Suprapubic skin (tissue), 4 donors: ENCODE data around the gene GZMM. TPM values are rescaled to one million over a fixed set of nuclear protein-coding genes. Genes with fewer than 3 reads are reported as not detected.

ENCODE experiments used
- DNase-seq, 2 donors: peaks; one replicate each; pipeline ENCODE4 v3.0.0-alpha.2; 2019; ENCODE audit warnings: low spot score in 2 of 2
- H3K27ac ChIP-seq: fragments of 200-600 bp; sonication (generic); one replicate; pipeline ENCODE4 v1.5.1; 2019
- H3K27me3 ChIP-seq: fragments of 200-600 bp; sonication (generic); one replicate; pipeline ENCODE4 v1.5.1; 2019
- H3K36me3 ChIP-seq: fragments of 200-600 bp; sonication (generic); one replicate; pipeline ENCODE4 v1.5.1; 2019
- H3K4me1 ChIP-seq: fragments of 200-600 bp; sonication (generic); one replicate; pipeline ENCODE4 v1.5.1; 2019
- H3K4me3 ChIP-seq: fragments of 200-600 bp; sonication (generic); one replicate; pipeline ENCODE4 v1.5.1; 2019; ENCODE audit warnings: mild to moderate bottlenecking
- H3K9me3 ChIP-seq: fragments of 200-600 bp; sonication (generic); one replicate; pipeline ENCODE4 v1.5.1; 2019
- CTCF ChIP-seq, 2 donors: fragments of 200-600 bp in 1 of 2; fragments of 450-650 bp in 1 of 2; sonication (generic) in 1 of 2; IDR thresholded peaks; one replicate each; pipeline ENCODE4 v1.5.1; 2016 to 2019; ENCODE audit warnings: antibody characterized with exemption in 2 of 2, mild to moderate bottlenecking in 1 of 2, moderate library complexity in 1 of 2
- EP300 ChIP-seq: sonication (generic); formaldehyde crosslinking; IDR thresholded peaks from one replicate; pipeline ENCODE4 v1.6.1; 2017; ENCODE audit warnings: antibody characterized with exemption
- POLR2A ChIP-seq, 2 donors: fragments of 450-650 bp; IDR thresholded peaks; one replicate each; pipeline ENCODE4 v1.6.1; 2017; ENCODE audit warnings: antibody characterized with exemption in 2 of 2, mild to moderate bottlenecking in 2 of 2, moderate library complexity in 2 of 2
- POLR2AphosphoS5 ChIP-seq, 3 donors: sonication (generic); formaldehyde crosslinking; IDR thresholded peaks; one replicate each; pipeline ENCODE4 v1.6.1; 2017; ENCODE audit warnings: antibody characterized with exemption in 3 of 3
- WGBS: methylation state at CpG from one replicate; pipeline ENCODE4 v1.1.5; 2018; 5-methylcytosine and 5-hydroxymethylcytosine counted together
- total RNA-seq, 4 donors: library from RNA; depleted of rRNA; stranded (reverse); fragments of >200 nt; gene quantifications; one replicate each; pipeline ENCODE4 v1.1.0, GENCODE V29; 2016

The GZMM gene
- total RNA-seq, 4 donors from 2014 or later = 0.97 TPM; not detected in 3

- H3K4me3 ChIP-seq = no peak overlapping the region
- no peaks in the 10 kb centered on the region for H3K36me3 ChIP-seq
- no peaks in the 10 kb centered on the region for H3K9me3 ChIP-seq
- no peak overlapping the region for H3K27ac ChIP-seq
- WGBS = 87% methylated on average over 22 of the region's 22 CpGs
- H3K4me1 ChIP-seq = peaks cover 13% of the 10 kb centered on the region
- no peak for DNase-seq
- TF ChIP-seq CTCF (IDR thresholded peaks at IDR 0.05) (no peak), EP300 (no peak), POLR2AphosphoS5 (IDR thresholded peaks at IDR 0.05) (no peak), POLR2A (IDR thresholded peaks at IDR 0.05) (no peak)
- H3K27me3 ChIP-seq = no peaks in the 10 kb centered on the region
These were observed 23.5 kb downstream of the GZMM start for GRCh38 chr19:567296-567900.

GRCh38 chr19:570251-570686, 26.4 kb downstream of the GZMM start:
- WGBS = 83% methylated on average over 17 of the region's 25 CpGs
- Histone ChIP-seq H3K27me3 (no peaks in the 10 kb centered on the region), H3K4me1 (peaks cover 37% of the 10 kb centered on the region), H3K36me3 (no peaks in the 10 kb centered on the region), H3K4me3 (no peak overlapping the region), H3K27ac (no peak overlapping the region), H3K9me3 (no peaks in the 10 kb centered on the region)
- TF ChIP-seq POLR2AphosphoS5 (IDR thresholded peaks at IDR 0.05) = no peak
- TF ChIP-seq POLR2A (IDR thresholded peaks at IDR 0.05) = no peak
- no peak for TF ChIP-seq CTCF (IDR thresholded peaks at IDR 0.05)
- no peak for TF ChIP-seq EP300
- peak in 1 of 2 donors; percentile 70 for DNase-seq

DNA sequence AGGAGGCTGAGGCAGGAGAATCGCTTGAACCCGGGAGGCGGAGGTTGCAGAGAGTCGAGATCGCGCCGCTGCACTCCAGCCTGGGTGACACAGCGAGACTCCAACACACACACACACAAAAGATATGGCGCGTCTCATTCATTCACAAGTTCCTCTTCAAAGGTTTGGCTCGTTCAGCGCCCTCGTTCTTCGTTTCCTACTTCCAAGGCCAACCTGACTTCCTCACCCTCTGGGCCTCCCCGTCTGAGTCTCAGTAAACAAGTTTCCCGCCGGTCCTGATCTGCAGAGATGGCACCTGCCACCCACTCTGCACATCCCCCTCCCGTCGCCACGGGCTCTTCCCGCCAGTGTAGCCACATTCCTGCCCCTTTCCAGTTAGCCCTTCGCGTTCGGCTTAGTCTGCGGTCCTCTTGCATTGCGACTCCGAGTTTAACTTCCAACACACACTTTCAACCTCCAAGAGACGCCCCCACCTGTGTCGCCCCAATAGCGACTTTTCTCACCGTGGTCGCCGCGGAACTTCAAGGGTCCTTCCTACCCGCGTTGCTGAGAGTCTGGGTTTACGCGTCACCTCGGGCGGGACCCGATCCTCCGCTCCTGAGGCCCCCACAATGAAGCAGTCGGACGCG, 27.2 kb downstream of the GZMM start:
- 3% methylated on average over 39 of the region's 45 CpGs for WGBS
- no peaks in the 10 kb centered on the region for H3K27me3 ChIP-seq
- H3K4me1 ChIP-seq = peaks cover 45% of the 10 kb centered on the region
- no peak for TF ChIP-seq CTCF (IDR thresholded peaks at IDR 0.05)
- TF ChIP-seq POLR2AphosphoS5 (IDR thresholded peaks at IDR 0.05) = peak in 1 of 3 donors; percentile 11
- H3K4me3 ChIP-seq = peak overlapping the region; percentile 91
- no peaks in the 10 kb centered on the region for H3K9me3 ChIP-seq
- DNase-seq = peak in 1 of 2 donors; percentile 76
- H3K36me3 ChIP-seq = no peaks in the 10 kb centered on the region
- peak overlapping the region; percentile 84 for H3K27ac ChIP-seq

DNA sequence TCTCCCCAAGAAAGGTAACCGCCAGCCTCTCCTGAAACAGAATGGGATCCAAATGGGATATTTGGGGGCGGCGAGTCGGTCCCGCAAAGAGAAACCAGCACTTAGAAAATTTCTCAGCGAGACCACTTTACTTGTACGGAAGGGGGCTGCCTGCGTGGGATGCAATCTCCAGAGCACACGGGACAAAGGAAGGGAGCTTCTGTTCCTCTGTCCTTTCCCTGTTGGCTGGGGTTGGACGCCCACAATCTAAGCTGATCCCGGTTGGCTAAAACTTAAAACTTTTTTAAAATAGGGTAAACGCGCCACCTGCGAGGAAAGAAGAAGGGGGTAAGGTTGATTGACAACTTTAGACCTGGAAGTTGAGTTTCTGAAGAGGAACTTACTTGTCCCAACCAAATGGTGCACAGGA, 27.7 kb downstream of the GZMM start:
- H3K36me3 ChIP-seq = no peaks in the 10 kb centered on the region
- peak overlapping the region; percentile 91 for H3K4me3 ChIP-seq
- H3K27ac ChIP-seq = peak overlapping the region; percentile 84
- H3K27me3 ChIP-seq = no peaks in the 10 kb centered on the region
- H3K4me1 ChIP-seq = peaks cover 50% of the 10 kb centered on the region
- WGBS = 0% methylated on average over 8 of the region's 14 CpGs
- H3K9me3 ChIP-seq = no peaks in the 10 kb centered on the region
- TF ChIP-seq EP300 = no peak
- no peak for TF ChIP-seq POLR2A (IDR thresholded peaks at IDR 0.05)
- TF ChIP-seq CTCF (IDR thresholded peaks at IDR 0.05) = no peak
- no peak for TF ChIP-seq POLR2AphosphoS5 (IDR thresholded peaks at IDR 0.05)
- peak in 1 of 2 donors; percentile 59 for DNase-seq

DNA sequence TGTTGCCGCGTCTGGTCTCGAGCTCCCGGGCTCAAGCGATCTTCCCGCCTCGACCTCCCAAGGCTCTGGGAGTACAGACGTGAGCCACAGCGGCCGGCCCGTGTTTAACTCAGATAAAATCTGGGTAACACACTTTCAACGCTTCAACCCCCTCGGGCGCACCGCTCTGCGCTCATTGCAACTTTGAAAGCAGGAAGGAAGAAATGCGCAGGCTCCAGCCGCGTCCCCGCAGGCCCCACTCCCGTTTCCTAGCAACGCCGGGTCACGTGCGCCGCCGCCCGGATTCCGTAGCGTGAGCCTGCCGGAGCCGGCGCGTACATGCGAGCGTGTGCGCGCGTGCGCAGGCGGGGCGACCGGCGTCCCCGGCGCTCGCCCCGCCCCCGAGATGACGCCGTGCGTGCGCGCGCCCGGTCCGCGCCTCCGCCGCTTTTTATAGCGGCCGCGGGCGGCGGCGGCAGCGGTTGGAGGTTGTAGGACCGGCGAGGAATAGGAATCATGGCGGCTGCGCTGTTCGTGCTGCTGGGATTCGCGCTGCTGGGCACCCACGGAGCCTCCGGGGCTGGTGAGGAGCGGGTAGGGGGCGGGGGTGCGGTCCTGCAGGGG, 28.4 kb downstream of the GZMM start, which contains the start of gene BSG:
Gene BSG, plus strand, starts transcription at position 457 of the 603 bp plus-strand sequence. Its CDS starts 39 bp downstream, at position 496.
- under 1% methylated on average over 16 of the region's 79 CpGs for WGBS
- peaks cover 56% of the 10 kb centered on the region for H3K4me1 ChIP-seq

More for the DNA sequence above, 28.4 kb downstream of the GZMM start, which contains the start of gene BSG:
- no peak for TF ChIP-seq EP300
- TF ChIP-seq POLR2A (IDR thresholded peaks at IDR 0.05) = peak; percentile 54 to 94
- TF ChIP-seq POLR2AphosphoS5 (IDR thresholded peaks at IDR 0.05) = peak in 2 of 3 donors; percentile 32 to 87
- TF ChIP-seq CTCF (IDR thresholded peaks at IDR 0.05) = no peak
- Histone ChIP-seq H3K27ac (peak within 1 kb of the TSS; percentile 84), H3K27me3 (no peaks in the 10 kb centered on the region), H3K4me3 (peak within 1 kb of the TSS; percentile 91), H3K36me3 (no peaks in the 10 kb centered on the region), H3K9me3 (no peaks in the 10 kb centered on the region)
- DNase-seq = peak; percentile 99
